Osteocyte (in vitro differentiated cells): ENCODE results near the gene TSPAN12. TPM values are rescaled to one million over a fixed set of nuclear protein-coding genes. Genes with fewer than 3 reads are reported as not detected.

ENCODE experiments used
- DNase-seq: peaks from one replicate; pipeline ENCODE4 v3.0.0; 2021; ENCODE audit warnings: mixed read lengths; ENCODE audit not compliant: unreplicated experiment; ENCODE audit errors: extremely low spot score
- H3K27ac Mint-ChIP-seq: one replicate; pipeline ENCODE4 v1.8.0; 2021; ENCODE audit warnings: mild to moderate bottlenecking, mixed read lengths; ENCODE audit not compliant: unreplicated experiment
- H3K27me3 Mint-ChIP-seq: one replicate; pipeline ENCODE4 v1.8.0; 2021; ENCODE audit warnings: mixed read lengths; ENCODE audit not compliant: unreplicated experiment
- H3K36me3 Mint-ChIP-seq: one replicate; pipeline ENCODE4 v1.8.0; 2021; ENCODE audit warnings: mixed read lengths; ENCODE audit not compliant: unreplicated experiment
- H3K4me1 Mint-ChIP-seq: one replicate; pipeline ENCODE4 v1.8.0; 2021; ENCODE audit warnings: mixed read lengths; ENCODE audit not compliant: unreplicated experiment
- H3K4me3 Mint-ChIP-seq: one replicate; pipeline ENCODE4 v1.8.0; 2021; ENCODE audit warnings: mild to moderate bottlenecking, moderate library complexity, mixed read lengths; ENCODE audit not compliant: unreplicated experiment
- H3K9me3 Mint-ChIP-seq: one replicate; pipeline ENCODE4 v1.8.0; 2021; ENCODE audit warnings: mixed read lengths; ENCODE audit not compliant: unreplicated experiment
- CTCF ChIP-seq: fragments of 200-600 bp; sonication (generic); IDR thresholded peaks from 2 replicates; pipeline ENCODE4 v1.5.0; 2021; ENCODE audit warnings: antibody characterized with exemption, mild to moderate bottlenecking, moderate library complexity
- total RNA-seq: library from RNA; stranded (reverse); gene quantifications from 2 replicates; pipeline ENCODE4 v1.2.1, GENCODE V29; 2021

The TSPAN12 gene
- total RNA-seq, 1 donor from 2014 or later, result 13.2 TPM

GRCh38 chr7:120807390-120807789, 50.6 kb downstream of the TSPAN12 start:
- no peak for DNase-seq
- H3K27ac Mint-ChIP-seq, result peak overlapping the region; percentile 84
- H3K9me3 Mint-ChIP-seq, result no peaks in the 10 kb centered on the region
- TF ChIP-seq CTCF, result no peak
- no peak overlapping the region for H3K4me3 Mint-ChIP-seq
- H3K27me3 Mint-ChIP-seq, result no peaks in the 10 kb centered on the region
- H3K4me1 Mint-ChIP-seq, result peaks cover 29% of the 10 kb centered on the region
- peaks cover 13% of the 10 kb centered on the region for H3K36me3 Mint-ChIP-seq

GRCh38 chr7:120806669-120807068, 51.3 kb downstream of the TSPAN12 start:
- no peak for TF ChIP-seq CTCF
- DNase-seq, result no peak
- Mint-ChIP-seq H3K27me3 (no peaks in the 10 kb centered on the region), H3K4me1 (peaks cover 29% of the 10 kb centered on the region), H3K36me3 (peaks cover 13% of the 10 kb centered on the region), H3K4me3 (no peak overlapping the region), H3K9me3 (no peaks in the 10 kb centered on the region), H3K27ac (peak overlapping the region; percentile 84)

GRCh38 chr7:120805636-120806388, 52.1 kb downstream of the TSPAN12 start:
- no peak overlapping the region for H3K4me3 Mint-ChIP-seq
- H3K4me1 Mint-ChIP-seq, result peaks cover 29% of the 10 kb centered on the region
- H3K9me3 Mint-ChIP-seq, result no peaks in the 10 kb centered on the region
- H3K27me3 Mint-ChIP-seq, result no peaks in the 10 kb centered on the region
- peak overlapping the region; percentile 84 for H3K27ac Mint-ChIP-seq
- peaks cover 15% of the 10 kb centered on the region for H3K36me3 Mint-ChIP-seq
- peak; percentile 87 for DNase-seq
- TF ChIP-seq CTCF, result peak; percentile 89

- no peak for DNase-seq
- Mint-ChIP-seq H3K27ac (no peak overlapping the region), H3K4me3 (no peak overlapping the region), H3K4me1 (peaks cover 29% of the 10 kb centered on the region), H3K36me3 (peaks cover 14% of the 10 kb centered on the region), H3K27me3 (no peaks in the 10 kb centered on the region), H3K9me3 (peaks cover 5% of the 10 kb centered on the region)
- TF ChIP-seq CTCF, result no peak
Measured at GRCh38 chr7:120802751-120803150, 55.2 kb downstream of the TSPAN12 start.

GRCh38 chr7:120799813-120800475, 58.0 kb downstream of the TSPAN12 start:
- no peak for TF ChIP-seq CTCF
- no peak for DNase-seq
- peaks cover 12% of the 10 kb centered on the region for H3K4me1 Mint-ChIP-seq
- H3K27me3 Mint-ChIP-seq, result no peaks in the 10 kb centered on the region
- peaks cover 16% of the 10 kb centered on the region for H3K36me3 Mint-ChIP-seq
- no peak overlapping the region for H3K4me3 Mint-ChIP-seq
- no peak overlapping the region for H3K27ac Mint-ChIP-seq
- peaks cover 7% of the 10 kb centered on the region for H3K9me3 Mint-ChIP-seq
